H9 (cell line): ENCODE results near the gene KAZN. TPM values are rescaled to one million over a fixed set of nuclear protein-coding genes. Genes with fewer than 3 reads are reported as not detected.

Source experiments
- DNase-seq: peaks from one replicate; pipeline ENCODE4 v3.0.0-alpha.2; 2017
- H2AFZ ChIP-seq: one replicate; pipeline ENCODE4 v1.6.1; 2013; ENCODE audit warnings: mild to moderate bottlenecking, low read length, control low read depth, moderate library complexity
- H2AK5ac ChIP-seq: 2 replicates; pipeline ENCODE4 v1.6.1; 2013; ENCODE audit warnings: low read length, control low read depth, mixed read lengths; ENCODE audit not compliant: insufficient read length
- H2BK120ac ChIP-seq: one replicate; pipeline ENCODE4 v1.6.1; 2013; ENCODE audit warnings: low read depth, mild to moderate bottlenecking, low read length, control low read depth, inconsistent platforms; ENCODE audit not compliant: poor library complexity, severe bottlenecking
- H2BK12ac ChIP-seq: 2 replicates; pipeline ENCODE4 v1.6.1; 2013; ENCODE audit warnings: low read length, control low read depth, mixed read lengths, low read depth; ENCODE audit not compliant: insufficient read length
- H2BK15ac ChIP-seq: 2 replicates; pipeline ENCODE4 v1.6.1; 2013; ENCODE audit warnings: low read depth, low read length, control low read depth
- H2BK20ac ChIP-seq: one replicate; pipeline ENCODE4 v1.6.1; 2013; ENCODE audit warnings: low read depth, mild to moderate bottlenecking, low read length, control low read depth, inconsistent platforms; ENCODE audit not compliant: poor library complexity, severe bottlenecking
- H2BK5ac ChIP-seq: 2 replicates; pipeline ENCODE4 v1.6.1; 2013; ENCODE audit warnings: low read length, control low read depth, mixed read lengths; ENCODE audit not compliant: insufficient read length
- H3K14ac ChIP-seq: 2 replicates; pipeline ENCODE4 v1.6.1; 2013; ENCODE audit warnings: low read length, control low read depth; ENCODE audit not compliant: insufficient read depth
- H3K18ac ChIP-seq: 2 replicates; pipeline ENCODE4 v1.6.1; 2013; ENCODE audit warnings: low read depth, mild to moderate bottlenecking, mixed read lengths, low read length, control low read depth; ENCODE audit not compliant: insufficient read length
- H3K23ac ChIP-seq: 2 replicates; pipeline ENCODE4 v1.6.1; 2013; ENCODE audit warnings: low read length, control low read depth, mixed read lengths, low read depth; ENCODE audit not compliant: insufficient read length
- H3K23me2 ChIP-seq: 2 replicates; pipeline ENCODE4 v1.6.1; 2013; ENCODE audit warnings: low read depth, mild to moderate bottlenecking, mixed read lengths, low read length, control low read depth; ENCODE audit not compliant: insufficient read length, poor library complexity, severe bottlenecking
- H3K27ac ChIP-seq: 2 replicates; pipeline ENCODE4 v1.5.1; 2013; ENCODE audit warnings: low read length, control low read depth, mixed read lengths, low read depth; ENCODE audit not compliant: insufficient read length
- H3K27me3 ChIP-seq: 2 replicates; pipeline ENCODE4 v1.6.1; 2013; ENCODE audit warnings: low read length, control low read depth, inconsistent platforms; ENCODE audit not compliant: insufficient read depth
- H3K4ac ChIP-seq: 2 replicates; pipeline ENCODE4 v1.6.1; 2013; ENCODE audit warnings: low read depth, mild to moderate bottlenecking, control low read depth, inconsistent platforms, low read length, moderate library complexity
- H3K4me1 ChIP-seq: 2 replicates; pipeline ENCODE4 v1.6.1; 2013; ENCODE audit warnings: low read length, control low read depth, inconsistent platforms; ENCODE audit not compliant: insufficient read depth
- H3K4me2 ChIP-seq: 2 replicates; pipeline ENCODE4 v1.6.1; 2013; ENCODE audit warnings: low read length, control low read depth, mixed read lengths; ENCODE audit not compliant: insufficient read length, insufficient read depth
- H3K56ac ChIP-seq: 2 replicates; pipeline ENCODE4 v1.6.1; 2013; ENCODE audit warnings: low read depth, mild to moderate bottlenecking, mixed read lengths, low read length, control low read depth; ENCODE audit not compliant: insufficient read length
- H3K79me1 ChIP-seq: 2 replicates; pipeline ENCODE4 v1.6.1; 2013; ENCODE audit warnings: low read depth, mild to moderate bottlenecking, moderate library complexity, low read length, control low read depth, inconsistent platforms; ENCODE audit not compliant: insufficient read depth, poor library complexity, severe bottlenecking
- H3K79me2 ChIP-seq: 2 replicates; pipeline ENCODE4 v1.6.1; 2013; ENCODE audit warnings: low read length, control low read depth, inconsistent platforms; ENCODE audit not compliant: insufficient read depth
- H3K9ac ChIP-seq: 2 replicates; pipeline ENCODE4 v1.6.1; 2013; ENCODE audit warnings: low read length, control low read depth, mixed read lengths; ENCODE audit not compliant: insufficient read length; ENCODE audit errors: extremely low read depth
- H3K9me3 ChIP-seq: one replicate; pipeline ENCODE4 v1.6.1; 2013; ENCODE audit warnings: low read depth, low read length, inconsistent platforms; ENCODE audit not compliant: control insufficient read depth
- H3T11ph ChIP-seq: one replicate; pipeline ENCODE4 v1.6.1; 2013; ENCODE audit warnings: mild to moderate bottlenecking, low read length, control low read depth, inconsistent platforms
- H4K20me1 ChIP-seq: one replicate; pipeline ENCODE4 v1.6.1; 2013; ENCODE audit not compliant: control insufficient read depth, insufficient read length, insufficient read depth
- H4K5ac ChIP-seq: 2 replicates; pipeline ENCODE4 v1.6.1; 2013; ENCODE audit warnings: low read depth, mild to moderate bottlenecking, mixed read lengths, low read length, control low read depth; ENCODE audit not compliant: insufficient read length
- H4K8ac ChIP-seq: replicated peaks from 2 replicates; pipeline ENCODE4 v1.6.1; 2013; ENCODE audit warnings: low read length, control low read depth, mixed read lengths, low read depth; ENCODE audit not compliant: insufficient read length
- H4K91ac ChIP-seq: 2 replicates; pipeline ENCODE4 v1.6.1; 2013; ENCODE audit warnings: low read depth, mild to moderate bottlenecking, moderate library complexity, mixed read lengths, low read length, control low read depth; ENCODE audit not compliant: insufficient read length
- H3K27ac Mint-ChIP-seq, 3 experiments: 2 replicates in 2 of 3; 3 replicates in 1 of 3; pipeline ENCODE4 v1.8.0; 2020 to 2021; ENCODE audit warnings: mixed read lengths in 3 of 3, mild to moderate bottlenecking in 1 of 3, moderate library complexity in 1 of 3
- H3K27me3 Mint-ChIP-seq: 2 replicates; pipeline ENCODE4 v1.8.0; 2021; ENCODE audit warnings: low read depth, mild to moderate bottlenecking, moderate library complexity, mixed read lengths
- H3K36me3 Mint-ChIP-seq, 3 experiments: 2 replicates in 2 of 3; 3 replicates in 1 of 3; pipeline ENCODE4 v1.8.0; 2020 to 2021; ENCODE audit warnings: low read depth in 3 of 3, mixed read lengths in 3 of 3; ENCODE audit not compliant: insufficient read depth in 1 of 3
- H3K4me1 Mint-ChIP-seq, 2 experiments: 2 replicates each; pipeline ENCODE4 v1.8.0; 2020; ENCODE audit warnings: mixed read lengths in 2 of 2
- H3K4me3 Mint-ChIP-seq, 2 experiments: 2 replicates in 1 of 2; 3 replicates in 1 of 2; pipeline ENCODE4 v1.8.0; 2020 to 2021; ENCODE audit warnings: mild to moderate bottlenecking in 2 of 2, mixed read lengths in 2 of 2, moderate library complexity in 1 of 2
- H3K9me3 Mint-ChIP-seq, 2 experiments: 2 replicates in 1 of 2; 3 replicates in 1 of 2; pipeline ENCODE4 v1.8.0; 2020; ENCODE audit warnings: mild to moderate bottlenecking in 2 of 2, mixed read lengths in 2 of 2, moderate library complexity in 1 of 2
- CTCF ChIP-seq: fragments of 200-600 bp; sonication (generic); conservative IDR thresholded peaks from 3 replicates; pipeline ENCODE4 v1.8.0; 2021; ENCODE audit warnings: antibody characterized with exemption, mild to moderate bottlenecking
- WGBS: extraction: QIAGEN DNeasy Blood & Tissue Kit; methylation state at CpG from one replicate; pipeline ENCODE4 v1.1.7; 2013; ENCODE audit warnings: missing lambda C conversion rate, low lambda C conversion rate, mixed read lengths; ENCODE audit not compliant: insufficient read length; ENCODE audit errors: extremely low coverage; 5-methylcytosine and 5-hydroxymethylcytosine counted together
- total RNA-seq: library from RNA; stranded (reverse); gene quantifications from 2 replicates; pipeline ENCODE4 v1.2.1, GENCODE V29; 2021

Gene KAZN
- total RNA-seq, 1 experiment from 2014 or later, result 7.6 TPM

GRCh38 chr1:14826172-14826636, 227.7 kb downstream of the KAZN start:
- TF ChIP-seq CTCF, result no peak
- Histone ChIP-seq H3K23ac (no peak overlapping the region), H3K79me1 (no peaks in the 10 kb centered on the region), H3K9me3 (no peaks in the 10 kb centered on the region), H2BK12ac (no peak overlapping the region), H4K20me1 (no peaks in the 10 kb centered on the region), H3K56ac (no peak overlapping the region), H2BK120ac (no peak overlapping the region), H3K4me1 (no peaks in the 10 kb centered on the region), H4K91ac (no peak overlapping the region), H3K18ac (no peak overlapping the region), H3K14ac (no peak overlapping the region), H2BK15ac (no peak overlapping the region), H3K79me2 (no peaks in the 10 kb centered on the region), H3K27me3 (no peaks in the 10 kb centered on the region), H3K9ac (no peak overlapping the region), H4K5ac (no peak overlapping the region), H3K4me2 (no peak overlapping the region), H2AK5ac (no peak overlapping the region), H2BK20ac (no peak overlapping the region), H3K27ac (no peak overlapping the region), H3K23me2 (no peaks in the 10 kb centered on the region), H3K4ac (no peak overlapping the region), H3T11ph (no peak overlapping the region), H4K8ac (no peak overlapping the region), H2AFZ (no peak overlapping the region), H2BK5ac (no peak overlapping the region)
- Mint-ChIP-seq H3K27me3 (no peaks in the 10 kb centered on the region; the same call in 1 of the 2 replicates), H3K9me3 (no peaks in the 10 kb centered on the region), H3K27ac (no peak overlapping the region), H3K4me3 (no peak overlapping the region), H3K36me3 (no peaks in the 10 kb centered on the region), H3K4me1 (peaks cover 3 to 8% of the 10 kb centered on the region in 2 experiments)
- DNase-seq, result no peak
- WGBS, result no CpG with 5 or more reads among the region's 13 CpGs
